SK-N-SH (cell line): ENCODE results near the gene CHCHD6.

Experiments
- CHD2 ChIP-seq: fragments of 150-350 bp; IDR thresholded peaks from 2 replicates; pipeline ENCODE4 v1.6.1; 2018; ENCODE audit warnings: low read length; ENCODE audit not compliant: partially characterized antibody
- FOSL2 ChIP-seq: IDR thresholded peaks from 2 replicates; pipeline ENCODE4 v1.4.0; 2012; ENCODE audit warnings: low read depth, mild to moderate bottlenecking, moderate library complexity, borderline replicate concordance
- GABPA ChIP-seq: IDR thresholded peaks from 2 replicates; pipeline ENCODE4 v1.4.0; 2012; ENCODE audit warnings: low read depth, mild to moderate bottlenecking
- JUND ChIP-seq: IDR thresholded peaks from 2 replicates; pipeline ENCODE4 v1.4.0; 2012
- MXI1 ChIP-seq: IDR thresholded peaks from 2 replicates; pipeline ENCODE4 v1.6.1; 2012; ENCODE audit warnings: mild to moderate bottlenecking, low read depth, low read length, improper control_type of control experiment
- POLR2AphosphoS5 ChIP-seq: IDR thresholded peaks from 2 replicates; pipeline ENCODE4 v1.6.1; 2012; ENCODE audit warnings: low read depth, low read length
- RFX5 ChIP-seq: IDR thresholded peaks from 2 replicates; pipeline ENCODE4 v1.6.1; 2012; ENCODE audit warnings: mild to moderate bottlenecking, improper control_type of control experiment, low read length
- YY1 ChIP-seq: IDR thresholded peaks from 2 replicates; pipeline ENCODE4 v1.4.0; 2012; ENCODE audit warnings: low read depth, mild to moderate bottlenecking
- TF ChIP-seq, protein P1 (sequence below): IDR thresholded peaks from 2 replicates; pipeline ENCODE4 v1.4.0; 2012; ENCODE audit warnings: low read depth, borderline replicate concordance
- TF ChIP-seq, protein P2 (sequence below): fragments of 200-600 bp; sonication (generic); IDR thresholded peaks from 2 replicates; pipeline ENCODE4 v1.6.1; 2017; ENCODE audit warnings: antibody characterized with exemption, mild to moderate bottlenecking, moderate library complexity
- TF ChIP-seq, protein P3 (sequence below): fragments of 150-350 bp; IDR thresholded peaks from 2 replicates; pipeline ENCODE4 v1.6.1; 2017; ENCODE audit warnings: antibody characterized with exemption, low read length, low read depth, borderline replicate concordance
- TF ChIP-seq, protein P4 (sequence below): IDR thresholded peaks from 2 replicates; pipeline ENCODE4 v1.6.1; 2012; ENCODE audit warnings: mild to moderate bottlenecking, low read depth, low read length, moderate library complexity
- TF ChIP-seq, protein P5 (sequence below): IDR thresholded peaks from 2 replicates; pipeline ENCODE4 v1.4.0; 2012; ENCODE audit warnings: low read depth
- TF ChIP-seq, protein P6 (sequence below): IDR thresholded peaks from 2 replicates; pipeline ENCODE4; 2012

DNA sequence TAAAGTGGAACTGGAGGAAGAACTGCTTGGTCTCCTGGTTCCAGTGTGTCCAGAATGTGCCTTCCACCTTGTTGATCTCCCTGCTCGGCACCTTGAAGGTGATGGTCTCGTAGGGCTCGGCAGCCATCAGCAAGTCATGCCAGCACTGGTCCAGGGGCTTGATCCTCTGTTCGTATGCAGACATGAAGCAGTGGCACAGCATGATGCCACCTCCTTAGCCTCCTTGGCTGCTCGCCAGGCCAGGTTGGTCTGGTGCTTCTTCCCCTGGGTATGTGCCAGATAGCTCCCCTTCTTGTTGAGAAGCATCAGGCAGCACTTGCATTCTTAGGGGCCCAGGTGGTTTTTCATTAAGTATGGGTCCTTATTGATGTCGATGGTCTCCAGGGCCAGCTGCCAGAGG lies 31.3 kb upstream of the CHCHD6 start:
- TF ChIP-seq, protein P1, sequence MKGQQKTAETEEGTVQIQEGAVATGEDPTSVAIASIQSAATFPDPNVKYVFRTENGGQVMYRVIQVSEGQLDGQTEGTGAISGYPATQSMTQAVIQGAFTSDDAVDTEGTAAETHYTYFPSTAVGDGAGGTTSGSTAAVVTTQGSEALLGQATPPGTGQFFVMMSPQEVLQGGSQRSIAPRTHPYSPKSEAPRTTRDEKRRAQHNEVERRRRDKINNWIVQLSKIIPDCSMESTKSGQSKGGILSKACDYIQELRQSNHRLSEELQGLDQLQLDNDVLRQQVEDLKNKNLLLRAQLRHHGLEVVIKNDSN: no peak
- TF ChIP-seq JUND (no peak), GABPA (no peak), POLR2AphosphoS5 (no peak), RFX5 (no peak), CHD2 (no peak), YY1 (no peak), MXI1 (no peak), FOSL2 (no peak)
- TF ChIP-seq, protein P2, sequence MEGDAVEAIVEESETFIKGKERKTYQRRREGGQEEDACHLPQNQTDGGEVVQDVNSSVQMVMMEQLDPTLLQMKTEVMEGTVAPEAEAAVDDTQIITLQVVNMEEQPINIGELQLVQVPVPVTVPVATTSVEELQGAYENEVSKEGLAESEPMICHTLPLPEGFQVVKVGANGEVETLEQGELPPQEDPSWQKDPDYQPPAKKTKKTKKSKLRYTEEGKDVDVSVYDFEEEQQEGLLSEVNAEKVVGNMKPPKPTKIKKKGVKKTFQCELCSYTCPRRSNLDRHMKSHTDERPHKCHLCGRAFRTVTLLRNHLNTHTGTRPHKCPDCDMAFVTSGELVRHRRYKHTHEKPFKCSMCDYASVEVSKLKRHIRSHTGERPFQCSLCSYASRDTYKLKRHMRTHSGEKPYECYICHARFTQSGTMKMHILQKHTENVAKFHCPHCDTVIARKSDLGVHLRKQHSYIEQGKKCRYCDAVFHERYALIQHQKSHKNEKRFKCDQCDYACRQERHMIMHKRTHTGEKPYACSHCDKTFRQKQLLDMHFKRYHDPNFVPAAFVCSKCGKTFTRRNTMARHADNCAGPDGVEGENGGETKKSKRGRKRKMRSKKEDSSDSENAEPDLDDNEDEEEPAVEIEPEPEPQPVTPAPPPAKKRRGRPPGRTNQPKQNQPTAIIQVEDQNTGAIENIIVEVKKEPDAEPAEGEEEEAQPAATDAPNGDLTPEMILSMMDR: no peak
- TF ChIP-seq, protein P3, sequence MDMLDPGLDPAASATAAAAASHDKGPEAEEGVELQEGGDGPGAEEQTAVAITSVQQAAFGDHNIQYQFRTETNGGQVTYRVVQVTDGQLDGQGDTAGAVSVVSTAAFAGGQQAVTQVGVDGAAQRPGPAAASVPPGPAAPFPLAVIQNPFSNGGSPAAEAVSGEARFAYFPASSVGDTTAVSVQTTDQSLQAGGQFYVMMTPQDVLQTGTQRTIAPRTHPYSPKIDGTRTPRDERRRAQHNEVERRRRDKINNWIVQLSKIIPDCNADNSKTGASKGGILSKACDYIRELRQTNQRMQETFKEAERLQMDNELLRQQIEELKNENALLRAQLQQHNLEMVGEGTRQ: no peak
- TF ChIP-seq, protein P4, sequence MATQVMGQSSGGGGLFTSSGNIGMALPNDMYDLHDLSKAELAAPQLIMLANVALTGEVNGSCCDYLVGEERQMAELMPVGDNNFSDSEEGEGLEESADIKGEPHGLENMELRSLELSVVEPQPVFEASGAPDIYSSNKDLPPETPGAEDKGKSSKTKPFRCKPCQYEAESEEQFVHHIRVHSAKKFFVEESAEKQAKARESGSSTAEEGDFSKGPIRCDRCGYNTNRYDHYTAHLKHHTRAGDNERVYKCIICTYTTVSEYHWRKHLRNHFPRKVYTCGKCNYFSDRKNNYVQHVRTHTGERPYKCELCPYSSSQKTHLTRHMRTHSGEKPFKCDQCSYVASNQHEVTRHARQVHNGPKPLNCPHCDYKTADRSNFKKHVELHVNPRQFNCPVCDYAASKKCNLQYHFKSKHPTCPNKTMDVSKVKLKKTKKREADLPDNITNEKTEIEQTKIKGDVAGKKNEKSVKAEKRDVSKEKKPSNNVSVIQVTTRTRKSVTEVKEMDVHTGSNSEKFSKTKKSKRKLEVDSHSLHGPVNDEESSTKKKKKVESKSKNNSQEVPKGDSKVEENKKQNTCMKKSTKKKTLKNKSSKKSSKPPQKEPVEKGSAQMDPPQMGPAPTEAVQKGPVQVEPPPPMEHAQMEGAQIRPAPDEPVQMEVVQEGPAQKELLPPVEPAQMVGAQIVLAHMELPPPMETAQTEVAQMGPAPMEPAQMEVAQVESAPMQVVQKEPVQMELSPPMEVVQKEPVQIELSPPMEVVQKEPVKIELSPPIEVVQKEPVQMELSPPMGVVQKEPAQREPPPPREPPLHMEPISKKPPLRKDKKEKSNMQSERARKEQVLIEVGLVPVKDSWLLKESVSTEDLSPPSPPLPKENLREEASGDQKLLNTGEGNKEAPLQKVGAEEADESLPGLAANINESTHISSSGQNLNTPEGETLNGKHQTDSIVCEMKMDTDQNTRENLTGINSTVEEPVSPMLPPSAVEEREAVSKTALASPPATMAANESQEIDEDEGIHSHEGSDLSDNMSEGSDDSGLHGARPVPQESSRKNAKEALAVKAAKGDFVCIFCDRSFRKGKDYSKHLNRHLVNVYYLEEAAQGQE: no peak
- TF ChIP-seq, protein P5, sequence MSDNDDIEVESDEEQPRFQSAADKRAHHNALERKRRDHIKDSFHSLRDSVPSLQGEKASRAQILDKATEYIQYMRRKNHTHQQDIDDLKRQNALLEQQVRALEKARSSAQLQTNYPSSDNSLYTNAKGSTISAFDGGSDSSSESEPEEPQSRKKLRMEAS: no peak
- TF ChIP-seq, protein P6, sequence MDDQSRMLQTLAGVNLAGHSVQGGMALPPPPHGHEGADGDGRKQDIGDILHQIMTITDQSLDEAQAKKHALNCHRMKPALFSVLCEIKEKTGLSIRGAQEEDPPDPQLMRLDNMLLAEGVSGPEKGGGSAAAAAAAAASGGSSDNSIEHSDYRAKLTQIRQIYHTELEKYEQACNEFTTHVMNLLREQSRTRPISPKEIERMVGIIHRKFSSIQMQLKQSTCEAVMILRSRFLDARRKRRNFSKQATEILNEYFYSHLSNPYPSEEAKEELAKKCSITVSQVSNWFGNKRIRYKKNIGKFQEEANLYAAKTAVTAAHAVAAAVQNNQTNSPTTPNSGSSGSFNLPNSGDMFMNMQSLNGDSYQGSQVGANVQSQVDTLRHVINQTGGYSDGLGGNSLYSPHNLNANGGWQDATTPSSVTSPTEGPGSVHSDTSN: no peak
